HL-60/S4 (cell line): Measurements from ENCODE around the gene SEPTIN12.

ENCODE experiments used
- in situ Hi-C: fragments of 300-500 bp; cut with MboI; formaldehyde crosslinking; loops from 2 replicates; pipeline ENCODE4 v1.14.3; 2022; ENCODE audit warnings: low sequenced_read_pairs

Gene SEPTIN12, protein sequence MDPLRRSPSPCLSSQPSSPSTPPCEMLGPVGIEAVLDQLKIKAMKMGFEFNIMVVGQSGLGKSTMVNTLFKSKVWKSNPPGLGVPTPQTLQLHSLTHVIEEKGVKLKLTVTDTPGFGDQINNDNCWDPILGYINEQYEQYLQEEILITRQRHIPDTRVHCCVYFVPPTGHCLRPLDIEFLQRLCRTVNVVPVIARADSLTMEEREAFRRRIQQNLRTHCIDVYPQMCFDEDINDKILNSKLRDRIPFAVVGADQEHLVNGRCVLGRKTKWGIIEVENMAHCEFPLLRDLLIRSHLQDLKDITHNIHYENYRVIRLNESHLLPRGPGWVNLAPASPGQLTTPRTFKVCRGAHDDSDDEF

DNA sequence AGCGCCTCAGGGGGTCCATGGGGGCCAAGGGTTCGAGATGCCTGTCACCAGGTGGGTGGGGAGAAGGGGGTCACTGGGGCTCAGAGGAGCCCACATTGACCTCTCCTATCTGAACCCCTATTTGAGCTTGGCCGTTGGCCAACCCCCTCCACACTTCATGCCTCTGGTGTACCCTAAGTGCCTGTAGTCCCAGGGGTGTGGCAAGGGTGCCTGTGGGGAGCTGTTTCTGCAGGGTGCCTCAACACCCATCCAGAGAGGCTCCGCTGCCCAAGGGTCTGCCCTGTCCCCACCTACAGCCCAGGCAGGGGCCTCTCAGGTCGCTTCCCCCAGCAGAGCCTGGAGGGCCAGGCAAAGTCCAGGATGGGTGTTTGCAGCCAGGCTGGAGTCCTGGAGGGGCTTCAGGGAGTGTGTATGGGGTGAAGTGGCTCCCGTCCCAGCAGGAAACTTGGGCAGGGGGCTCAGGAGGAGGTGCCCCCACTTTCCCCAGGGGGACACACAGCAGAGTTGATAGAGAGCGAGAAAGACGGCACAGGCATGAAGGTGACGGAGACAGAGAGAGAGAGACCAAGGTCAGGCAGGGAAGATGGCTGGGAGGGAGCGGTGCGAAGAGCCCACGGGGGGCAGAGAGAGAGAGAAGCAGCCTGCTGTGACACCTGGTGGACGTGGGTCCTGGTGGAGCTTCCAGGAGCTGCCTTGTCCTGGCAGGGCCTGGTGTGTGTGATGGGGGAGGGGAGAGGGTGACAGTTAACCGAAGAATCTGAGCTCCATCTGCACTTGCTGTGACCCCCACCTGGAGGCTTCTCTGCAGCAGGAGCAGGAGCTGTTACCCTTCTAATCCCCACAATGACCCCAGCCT lies at the start of gene SEPTIN12:
Gene SEPTIN12, minus strand, starts transcription at position 719 of the 856 bp plus-strand sequence. Its CDS starts 700 bp downstream, at position 19.
- in situ Hi-C loops = no loop called here

DNA sequence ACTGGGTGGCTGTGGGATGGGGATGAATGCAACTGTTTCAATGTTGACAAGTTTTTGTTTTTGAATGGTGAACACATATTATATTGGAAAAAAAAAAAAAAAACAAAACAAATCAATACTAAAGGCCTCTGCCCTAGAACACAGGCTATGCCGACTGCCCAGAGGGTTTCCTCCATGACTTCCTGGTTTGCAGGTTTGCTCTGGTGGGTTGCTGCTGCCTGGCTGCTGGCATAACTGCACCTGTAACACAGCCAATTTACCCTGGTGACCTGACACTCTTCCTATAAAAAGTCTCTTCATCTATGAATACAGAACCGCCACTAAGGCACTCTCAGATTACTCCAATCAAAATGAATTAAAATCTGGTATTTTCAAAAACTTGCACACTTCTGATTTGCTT lies 48.6 kb upstream of the SEPTIN12 start:
- in situ Hi-C loops = no loop called here

DNA sequence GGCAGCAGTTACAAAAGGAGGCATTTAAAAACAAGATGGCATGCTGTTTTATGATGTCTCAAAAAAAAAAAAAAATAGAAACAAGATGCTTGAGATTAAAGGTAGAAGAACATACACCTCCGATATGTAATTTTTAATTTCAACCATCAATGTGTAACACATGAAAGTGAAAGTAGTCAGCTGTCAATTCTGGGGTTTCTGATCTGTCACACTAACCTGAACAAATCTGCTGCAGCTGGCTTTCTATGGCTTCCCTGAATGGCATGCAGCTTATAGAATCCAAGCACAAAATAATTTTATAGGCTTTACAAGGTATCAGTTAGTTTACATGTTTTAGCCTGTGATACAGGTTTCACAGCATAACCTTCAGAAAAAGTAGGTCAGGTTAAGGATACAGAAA lies 45.4 kb upstream of the SEPTIN12 start:
- in situ Hi-C loops = no loop called here

DNA sequence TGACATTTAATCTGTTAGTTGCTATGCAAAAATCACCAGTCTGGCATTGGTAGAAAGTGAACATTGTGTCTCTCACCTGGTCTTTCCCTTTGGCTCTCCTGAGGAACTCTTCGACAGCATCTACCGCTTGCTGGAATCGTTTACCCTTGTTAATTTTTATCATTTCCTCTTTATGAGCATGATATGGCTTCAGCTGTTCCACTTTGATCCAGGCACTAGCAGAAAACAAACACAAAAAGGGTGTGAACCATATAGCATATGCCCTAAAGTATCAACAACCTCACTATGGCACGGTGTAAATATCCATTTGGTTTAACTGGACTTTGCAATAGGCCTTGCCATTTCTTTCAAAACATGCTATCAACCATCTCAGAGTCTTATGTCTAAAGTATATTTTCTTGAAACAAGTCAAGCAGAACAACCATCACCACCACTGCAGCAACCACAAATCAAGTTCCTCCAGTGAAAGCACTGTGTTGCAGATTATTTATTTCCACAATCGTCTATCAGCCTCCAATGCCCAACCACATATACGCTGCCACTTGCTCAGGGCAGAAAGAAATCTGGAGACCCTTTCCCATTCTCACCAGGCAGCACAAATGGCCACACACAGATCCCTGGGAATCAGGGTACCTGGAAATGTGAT lies 44.7 kb upstream of the SEPTIN12 start:
- in situ Hi-C loops = no loop called here

DNA sequence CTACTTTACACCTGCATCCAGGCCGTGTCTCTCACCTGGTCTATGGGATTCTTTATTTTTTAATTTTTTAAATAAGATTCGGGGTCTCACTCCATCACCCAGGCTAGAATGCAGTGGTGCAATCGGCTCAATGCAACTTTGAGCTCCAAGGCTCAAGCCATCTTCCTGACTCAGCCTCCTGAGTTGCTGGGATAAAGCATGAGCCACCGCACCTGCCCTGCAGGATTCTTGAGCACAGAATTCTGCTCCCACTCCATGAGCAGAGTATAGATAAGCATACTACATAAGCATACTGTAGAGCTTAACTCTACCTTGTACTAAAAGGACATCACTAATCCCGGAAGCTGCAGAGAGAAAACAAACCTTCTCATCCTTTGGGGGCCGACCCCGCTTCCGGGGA lies 43.5 kb upstream of the SEPTIN12 start:
- in situ Hi-C loops = no loop called here

DNA sequence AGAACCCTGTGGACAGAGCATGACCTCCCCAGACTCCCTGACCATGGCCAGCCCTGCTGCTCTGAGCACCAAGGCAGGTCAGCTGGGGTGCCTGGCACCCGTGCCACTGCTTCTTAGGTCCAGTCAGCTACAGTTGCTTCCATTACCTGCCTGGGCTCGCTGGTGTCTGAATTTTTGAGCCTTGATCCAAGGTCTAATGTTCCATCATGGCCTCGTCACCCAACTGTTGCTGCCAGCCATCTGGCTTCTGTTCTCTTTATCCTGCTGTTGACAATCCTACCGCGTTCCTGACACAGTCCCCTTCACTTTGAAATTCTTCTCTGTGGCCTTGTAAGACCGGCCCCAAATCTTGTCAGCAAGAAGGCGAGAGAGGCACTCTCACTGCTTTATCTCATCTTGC lies 42.3 kb upstream of the SEPTIN12 start:
- in situ Hi-C loops = no loop called here

DNA sequence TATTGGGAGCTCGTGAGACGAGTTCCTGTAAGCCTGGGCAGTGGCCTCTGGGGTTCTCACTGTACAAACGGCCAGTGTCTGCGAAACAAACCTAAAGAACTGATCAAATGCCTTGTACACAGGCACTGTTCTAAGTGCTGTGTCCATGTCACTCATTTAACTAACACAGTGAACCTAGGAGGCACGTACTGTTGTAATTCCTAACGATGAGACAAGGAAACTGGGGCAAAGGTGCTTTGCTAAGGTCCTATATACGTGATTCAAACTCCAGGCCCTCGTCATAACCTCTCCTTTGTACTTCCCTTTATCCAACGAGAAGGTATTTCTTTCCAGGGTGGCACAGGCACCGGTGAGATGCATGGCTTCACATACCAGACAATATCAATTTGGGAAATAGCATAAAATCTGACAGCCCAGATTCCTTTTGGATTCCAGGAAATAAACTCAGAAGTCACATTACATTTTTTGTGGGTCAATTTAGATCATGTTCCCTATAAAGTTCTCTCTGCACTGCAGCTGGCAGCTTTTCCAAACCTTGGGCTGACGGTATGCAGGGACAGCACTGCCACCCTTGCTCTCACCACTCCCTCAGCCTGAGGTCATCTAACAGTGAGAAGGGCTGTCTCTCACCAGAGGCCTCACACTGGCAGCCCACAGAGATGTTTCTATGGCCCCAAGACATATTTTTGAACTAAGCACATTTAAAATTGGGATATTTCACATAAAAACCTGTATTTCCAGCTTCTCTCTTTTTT lies 40.6 kb upstream of the SEPTIN12 start:
- in situ Hi-C loops = no loop called here

DNA sequence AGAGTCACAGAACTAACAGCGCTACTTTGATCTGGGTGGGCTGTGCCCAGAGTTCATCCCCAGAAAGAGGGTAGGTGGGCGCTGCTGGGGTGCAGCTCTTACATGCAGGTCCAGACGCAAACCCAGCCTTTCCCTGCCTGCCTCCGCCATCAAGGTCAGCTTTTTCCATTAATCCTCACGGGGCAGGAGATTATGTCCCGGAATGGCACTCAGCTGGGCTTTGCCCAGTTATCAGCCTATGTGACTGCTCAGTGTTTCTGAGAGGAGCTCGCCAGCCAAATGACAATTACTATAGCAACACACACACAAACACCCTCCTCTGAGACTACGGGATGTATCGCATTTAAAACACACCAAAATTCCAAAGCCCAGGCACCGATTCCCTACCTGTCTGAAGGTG lies 38.8 kb upstream of the SEPTIN12 start:
- in situ Hi-C loops = no loop called here

DNA sequence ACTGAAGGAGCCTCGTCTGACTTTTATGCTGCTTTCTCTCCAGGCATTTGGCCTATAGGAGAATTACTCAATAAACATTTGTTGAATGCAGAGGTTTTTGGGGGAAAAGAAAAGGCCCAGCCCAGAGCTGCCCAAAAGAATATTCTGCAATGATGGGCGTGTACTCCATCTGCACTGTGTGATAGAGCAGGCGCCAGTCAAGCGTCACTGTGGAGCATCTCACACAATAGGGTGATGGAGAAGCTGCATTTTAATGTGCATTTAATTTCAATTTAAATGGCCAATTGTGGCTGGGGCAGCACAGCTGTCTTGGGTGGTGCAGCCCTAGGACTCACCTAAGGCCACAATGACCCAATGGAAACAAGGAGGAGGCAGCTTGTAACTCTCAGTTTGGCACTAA lies 38.4 kb upstream of the SEPTIN12 start:
- in situ Hi-C loops = no loop called here

DNA sequence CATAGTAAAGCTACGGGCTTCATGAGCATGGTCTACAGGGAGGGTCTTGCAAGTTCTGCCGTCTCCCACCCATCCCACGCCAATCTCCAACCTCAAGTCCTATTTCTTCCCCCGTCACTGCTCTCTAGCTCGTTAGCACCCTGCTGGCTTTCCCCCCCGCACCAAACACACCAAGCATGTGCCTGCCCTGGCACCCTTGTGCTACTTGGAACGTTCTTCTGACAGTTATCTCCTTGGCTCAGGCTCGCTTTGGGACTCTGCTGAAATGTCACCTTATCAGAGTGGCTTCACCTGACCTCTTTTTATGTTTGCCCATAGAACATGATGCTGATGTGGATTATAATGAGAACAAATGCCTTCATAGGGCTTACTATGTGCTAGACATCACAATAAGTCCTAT lies 37.1 kb upstream of the SEPTIN12 start:
- in situ Hi-C loops = no loop called here

DNA sequence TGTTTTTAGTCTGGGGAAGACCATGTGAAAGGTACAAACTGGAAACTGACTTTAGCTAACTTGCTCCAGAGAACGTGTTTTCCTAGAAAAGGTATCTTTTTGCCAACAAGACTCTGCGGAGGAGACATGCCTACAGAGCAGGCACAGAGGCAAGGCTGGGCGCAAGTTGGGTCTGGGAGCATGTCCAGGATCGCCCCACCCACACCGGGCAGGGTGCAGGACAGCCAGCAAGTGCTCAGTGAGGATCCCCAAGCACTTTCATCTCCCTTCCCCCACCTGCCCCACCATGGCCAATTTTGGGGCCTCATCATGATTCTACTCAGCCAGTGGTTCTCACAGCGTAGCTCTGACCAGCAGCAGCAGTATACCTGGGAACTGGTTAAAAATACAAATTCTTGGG lies 32.5 kb upstream of the SEPTIN12 start:
- in situ Hi-C loops = no loop called here

DNA sequence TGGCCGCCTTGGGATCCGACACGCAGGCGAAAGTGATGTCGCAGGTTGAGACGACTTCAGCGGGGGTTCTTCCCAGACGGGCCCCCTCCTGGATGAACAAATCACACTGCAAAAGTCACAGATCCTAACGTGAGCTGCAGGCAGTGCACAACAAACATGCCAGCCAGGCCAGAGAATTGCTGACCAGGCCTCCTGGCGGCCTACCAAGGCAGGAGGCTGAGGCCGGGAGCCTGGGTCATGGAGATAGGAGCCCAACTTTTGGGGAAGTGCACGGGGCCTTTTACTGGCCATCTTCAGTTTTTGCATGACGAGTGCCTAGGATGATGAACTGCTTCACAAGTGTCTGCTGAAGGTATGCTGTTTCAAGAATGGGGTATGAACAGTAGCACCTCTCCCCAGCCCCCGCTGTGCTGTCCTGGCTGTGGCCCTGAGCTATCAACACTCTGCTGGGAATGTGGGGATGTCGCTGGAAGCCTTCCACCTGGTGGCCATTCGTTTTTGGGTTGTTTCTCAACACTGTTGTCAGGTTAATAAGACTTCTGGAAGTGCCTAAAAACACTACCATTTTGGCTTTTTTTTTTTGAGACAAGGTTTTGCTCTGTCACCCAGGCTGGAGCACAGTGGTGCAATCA lies 26.5 kb upstream of the SEPTIN12 start:
- in situ Hi-C loops = no loop called here

DNA sequence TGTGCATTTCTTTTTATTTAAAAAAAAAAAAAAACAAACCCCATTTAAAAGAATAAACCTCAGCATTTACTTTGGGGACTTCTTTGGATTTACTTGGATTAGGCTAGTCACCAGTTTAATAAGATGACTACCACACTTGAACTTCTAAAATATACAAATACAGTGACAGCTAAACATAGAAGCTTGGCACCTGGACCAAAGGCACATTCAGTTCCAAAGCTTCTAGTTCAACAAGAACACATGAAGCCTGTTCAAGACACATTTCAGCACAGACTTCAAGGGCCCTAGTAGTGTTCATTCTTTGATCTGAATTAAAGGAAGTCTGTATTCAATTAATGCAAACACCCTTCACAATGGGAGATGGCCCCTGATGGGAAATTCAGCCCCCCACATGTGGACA lies 25.9 kb upstream of the SEPTIN12 start:
- in situ Hi-C loops = no loop called here

DNA sequence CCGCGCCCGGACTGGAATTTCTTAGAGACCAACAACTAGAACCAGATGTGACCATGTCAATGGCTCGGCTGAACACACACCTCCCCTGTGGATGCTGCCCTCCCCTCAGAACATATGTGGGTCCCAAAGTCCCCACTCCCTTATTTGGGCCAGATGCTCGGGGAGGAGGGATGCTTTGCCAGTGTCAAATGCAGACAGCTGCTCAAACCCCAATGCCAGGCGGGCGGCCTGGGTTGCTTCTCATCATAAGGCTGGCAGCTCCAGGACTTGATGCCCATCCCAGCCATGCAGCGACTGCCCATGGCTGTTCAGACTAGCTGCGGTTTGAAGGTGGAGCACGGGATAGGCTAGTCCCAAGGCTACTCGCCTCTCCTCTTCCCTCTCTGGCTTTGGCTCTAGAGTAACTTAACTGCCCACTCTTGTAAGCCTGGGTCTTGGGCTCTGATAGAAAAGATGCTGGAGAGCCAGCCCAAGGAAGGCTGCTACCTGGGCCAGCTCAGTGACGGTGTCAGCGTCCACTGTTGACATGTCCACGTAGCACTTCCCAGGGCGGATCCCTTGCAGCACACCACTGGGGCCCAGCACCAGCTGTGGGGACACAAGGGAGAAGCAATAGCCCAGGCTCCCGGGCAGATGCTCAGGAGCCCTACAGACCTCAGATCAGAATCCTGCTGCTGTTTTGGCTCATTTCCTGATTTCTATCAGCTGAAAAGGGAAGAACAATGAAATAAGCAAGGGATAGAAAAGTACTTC lies 25.3 kb upstream of the SEPTIN12 start:
- in situ Hi-C loops = no loop called here

DNA sequence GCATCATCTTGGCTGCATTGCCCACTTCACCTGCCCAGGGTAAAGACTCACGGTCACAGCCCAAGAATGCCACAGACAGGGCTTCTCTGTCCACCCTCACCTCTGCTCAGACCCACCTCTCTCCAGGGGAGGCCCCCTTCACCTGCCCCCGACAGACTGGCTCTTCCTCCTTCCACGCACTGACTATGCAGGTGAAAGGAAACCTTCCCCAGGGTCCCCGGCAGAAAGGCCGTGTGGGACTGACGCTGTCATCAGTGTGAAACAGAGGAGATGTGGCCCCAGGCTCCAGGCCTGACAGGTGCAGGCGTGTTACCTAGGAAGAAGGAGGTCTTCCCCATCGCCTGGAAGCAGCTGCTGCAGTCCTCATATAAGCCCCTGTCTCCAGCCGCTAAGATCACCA lies 23.6 kb upstream of the SEPTIN12 start:
- in situ Hi-C loops = no loop called here

DNA sequence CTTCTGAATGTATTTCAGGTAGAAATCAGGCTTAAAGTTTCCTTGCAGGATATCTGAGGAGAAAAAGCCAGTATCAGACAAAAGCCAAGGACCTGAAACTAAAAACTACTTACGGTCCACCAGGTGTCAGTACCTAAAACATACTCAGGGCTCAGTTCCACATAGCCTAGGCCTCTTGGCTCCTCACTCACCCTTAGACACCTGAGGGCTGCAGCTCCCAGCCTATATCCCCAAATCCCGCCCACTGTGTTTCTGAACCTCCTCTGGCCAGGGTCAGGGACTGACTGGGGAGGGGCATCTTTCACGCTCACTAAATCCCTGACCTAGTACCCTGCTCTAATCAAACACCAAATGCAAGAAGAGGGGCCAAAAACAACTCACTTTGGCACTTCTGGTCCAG lies 23.1 kb upstream of the SEPTIN12 start:
- in situ Hi-C loops = no loop called here

DNA sequence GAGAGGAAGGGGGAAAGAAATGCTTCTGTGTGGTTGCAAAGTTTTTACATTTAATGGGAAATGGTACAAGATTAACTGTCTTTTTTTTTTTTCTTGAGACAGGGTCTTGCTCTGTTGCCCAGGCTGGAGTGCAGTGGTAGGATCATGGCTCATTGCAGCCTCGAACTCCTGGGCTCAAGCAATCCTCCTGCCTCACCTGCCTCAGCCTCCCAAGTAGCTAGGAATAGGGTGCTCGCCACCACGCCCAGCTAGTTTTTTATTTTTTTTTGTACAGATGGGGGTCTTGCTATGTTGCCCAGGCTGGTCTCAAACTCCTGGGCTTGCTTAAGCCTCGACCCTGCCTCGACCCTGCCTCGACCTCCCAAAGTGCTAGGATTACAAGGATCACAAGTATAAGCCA lies 18.1 kb upstream of the SEPTIN12 start:
- in situ Hi-C loops = no loop called here

DNA sequence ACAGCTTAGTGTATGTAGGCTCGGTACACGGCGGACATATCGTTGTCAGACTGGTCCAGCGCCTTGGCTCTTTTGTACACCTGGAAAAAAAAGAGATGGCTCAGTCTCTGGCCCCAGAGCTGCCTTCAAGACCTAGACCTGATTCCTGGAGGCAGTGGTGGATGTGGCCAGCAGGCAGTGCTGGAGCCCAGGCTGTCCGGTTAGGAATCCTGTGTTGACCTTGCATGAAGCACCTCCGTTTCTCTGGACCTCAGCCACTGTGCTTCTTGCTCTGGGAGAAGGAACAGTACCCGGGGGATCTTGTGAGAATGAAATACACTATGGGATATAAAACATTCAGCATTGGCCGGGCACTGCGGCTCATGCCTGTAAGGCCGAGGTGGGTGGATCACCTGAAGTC lies 17.1 kb upstream of the SEPTIN12 start:
- in situ Hi-C loops = no loop called here

DNA sequence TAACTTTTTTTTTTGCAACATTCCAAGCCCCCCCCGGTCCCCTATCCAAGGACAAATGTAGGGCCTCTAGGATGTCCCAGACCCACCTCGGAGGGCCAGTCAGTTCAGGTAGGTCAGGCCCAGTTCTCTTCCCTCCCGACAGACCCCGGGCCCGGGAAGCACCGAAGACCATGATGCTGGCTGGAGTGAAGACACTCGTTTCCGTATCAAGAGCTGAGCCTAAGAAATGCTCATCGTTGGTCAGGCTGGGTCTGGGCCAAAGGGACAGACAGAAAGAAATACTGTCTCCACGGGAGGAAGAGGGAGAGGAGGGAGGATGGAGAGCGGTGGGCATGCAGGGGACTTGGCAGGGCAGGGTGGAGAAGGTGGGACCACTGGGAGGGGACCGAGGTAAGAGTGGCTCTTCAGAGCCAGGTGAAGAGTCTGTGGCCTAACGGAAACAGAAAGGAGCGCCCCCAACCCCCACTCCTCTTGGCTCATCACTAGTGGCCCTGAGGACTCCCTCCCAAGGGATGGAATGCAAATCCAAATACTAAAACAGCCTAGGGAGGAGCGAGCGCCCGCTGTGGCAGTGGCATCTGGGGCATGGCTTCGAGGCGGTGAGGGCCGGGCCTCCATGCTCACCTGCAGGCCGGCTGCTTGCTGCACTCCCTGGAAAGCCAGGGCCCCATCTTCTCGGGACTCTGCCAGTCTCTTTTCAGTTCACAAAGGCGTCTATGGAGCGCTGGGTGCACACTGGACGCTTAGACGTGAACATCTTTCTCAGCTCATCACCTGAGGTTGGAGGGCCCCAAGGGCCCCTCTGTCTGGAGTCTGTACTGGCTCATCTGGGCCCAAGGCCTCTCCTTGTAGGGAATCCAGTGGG lies 16.0 kb upstream of the SEPTIN12 start:
- in situ Hi-C loops = no loop called here
